PFSK-1 (cell line): Measurements from ENCODE around the gene ZNF652.

Experiments
- FOXP2 ChIP-seq: optimal IDR thresholded peaks from 2 replicates; pipeline ENCODE3; 2011; ENCODE audit warnings: borderline replicate concordance, control low read depth, inconsistent platforms; ENCODE audit not compliant: insufficient read depth; ENCODE audit errors: extremely low read length, extremely low read depth
- POLR2AphosphoS5 ChIP-seq: IDR thresholded peaks from 2 replicates; pipeline ENCODE4 v1.6.1; 2012; ENCODE audit warnings: low read depth, mild to moderate bottlenecking, control low read depth, low read length, moderate library complexity
- SIN3A ChIP-seq: IDR thresholded peaks from 2 replicates; pipeline ENCODE4 v1.6.1; 2012; ENCODE audit warnings: mild to moderate bottlenecking, low read length, moderate library complexity, borderline replicate concordance; ENCODE audit not compliant: insufficient read depth
- TAF1 ChIP-seq: IDR thresholded peaks from 2 replicates; pipeline ENCODE4 v1.6.1; 2012; ENCODE audit warnings: low read length, control low read depth, borderline replicate concordance; ENCODE audit not compliant: insufficient read depth
- TF ChIP-seq, protein P1 (sequence below), 2 experiments: IDR thresholded peaks; 2 replicates each; pipeline versions ENCODE4 v1.6.1 to v1.8.0; 2011 to 2012; ENCODE audit warnings: low read depth in 2 of 2, low read length in 2 of 2, control low read depth in 1 of 2, inconsistent platforms in 1 of 2, mild to moderate bottlenecking in 1 of 2, moderate library complexity in 1 of 2; ENCODE audit not compliant: insufficient read depth in 1 of 2

DNA sequence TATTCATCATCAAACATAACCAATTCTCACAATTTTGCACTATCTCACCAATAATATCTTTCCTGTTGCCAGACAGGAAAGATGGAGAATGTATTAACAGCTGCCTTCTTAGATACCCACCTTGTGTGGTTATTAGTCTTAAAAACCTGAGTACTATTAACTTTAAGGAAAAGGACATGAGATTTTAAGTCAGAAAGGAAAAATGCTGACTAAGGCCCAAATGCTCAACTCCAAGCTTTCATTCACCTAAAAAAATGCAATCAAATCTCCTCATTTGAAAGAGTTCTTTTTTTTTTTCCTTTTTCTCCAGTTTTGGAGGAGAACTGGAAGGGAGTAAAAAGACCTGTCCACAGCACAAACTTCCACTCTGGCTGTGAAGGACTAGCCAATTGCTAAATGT is 70.1 kb downstream of the ZNF652 start:
- TF ChIP-seq, protein P1, sequence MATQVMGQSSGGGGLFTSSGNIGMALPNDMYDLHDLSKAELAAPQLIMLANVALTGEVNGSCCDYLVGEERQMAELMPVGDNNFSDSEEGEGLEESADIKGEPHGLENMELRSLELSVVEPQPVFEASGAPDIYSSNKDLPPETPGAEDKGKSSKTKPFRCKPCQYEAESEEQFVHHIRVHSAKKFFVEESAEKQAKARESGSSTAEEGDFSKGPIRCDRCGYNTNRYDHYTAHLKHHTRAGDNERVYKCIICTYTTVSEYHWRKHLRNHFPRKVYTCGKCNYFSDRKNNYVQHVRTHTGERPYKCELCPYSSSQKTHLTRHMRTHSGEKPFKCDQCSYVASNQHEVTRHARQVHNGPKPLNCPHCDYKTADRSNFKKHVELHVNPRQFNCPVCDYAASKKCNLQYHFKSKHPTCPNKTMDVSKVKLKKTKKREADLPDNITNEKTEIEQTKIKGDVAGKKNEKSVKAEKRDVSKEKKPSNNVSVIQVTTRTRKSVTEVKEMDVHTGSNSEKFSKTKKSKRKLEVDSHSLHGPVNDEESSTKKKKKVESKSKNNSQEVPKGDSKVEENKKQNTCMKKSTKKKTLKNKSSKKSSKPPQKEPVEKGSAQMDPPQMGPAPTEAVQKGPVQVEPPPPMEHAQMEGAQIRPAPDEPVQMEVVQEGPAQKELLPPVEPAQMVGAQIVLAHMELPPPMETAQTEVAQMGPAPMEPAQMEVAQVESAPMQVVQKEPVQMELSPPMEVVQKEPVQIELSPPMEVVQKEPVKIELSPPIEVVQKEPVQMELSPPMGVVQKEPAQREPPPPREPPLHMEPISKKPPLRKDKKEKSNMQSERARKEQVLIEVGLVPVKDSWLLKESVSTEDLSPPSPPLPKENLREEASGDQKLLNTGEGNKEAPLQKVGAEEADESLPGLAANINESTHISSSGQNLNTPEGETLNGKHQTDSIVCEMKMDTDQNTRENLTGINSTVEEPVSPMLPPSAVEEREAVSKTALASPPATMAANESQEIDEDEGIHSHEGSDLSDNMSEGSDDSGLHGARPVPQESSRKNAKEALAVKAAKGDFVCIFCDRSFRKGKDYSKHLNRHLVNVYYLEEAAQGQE (IDR thresholded peaks at IDR 0.05; ENCODE audit: insufficient read depth in 1 of 2, low read depth in 2 of 2, low read length in 2 of 2) = no peak
- TF ChIP-seq FOXP2 (no peak), POLR2AphosphoS5 (no peak), TAF1 (no peak), SIN3A (no peak)
